ENCODE data around the gene RAD51B. TPM values are rescaled to one million over a fixed set of nuclear protein-coding genes. Genes with fewer than 3 reads are reported as not detected.

Gene RAD51B
- total and polyA plus RNA-seq, 2 of the 13 experiments (the other 11 are each of a cell fraction or from before 2014, with no cell fraction given): 7.0 to 9.5 TPM

DNA sequence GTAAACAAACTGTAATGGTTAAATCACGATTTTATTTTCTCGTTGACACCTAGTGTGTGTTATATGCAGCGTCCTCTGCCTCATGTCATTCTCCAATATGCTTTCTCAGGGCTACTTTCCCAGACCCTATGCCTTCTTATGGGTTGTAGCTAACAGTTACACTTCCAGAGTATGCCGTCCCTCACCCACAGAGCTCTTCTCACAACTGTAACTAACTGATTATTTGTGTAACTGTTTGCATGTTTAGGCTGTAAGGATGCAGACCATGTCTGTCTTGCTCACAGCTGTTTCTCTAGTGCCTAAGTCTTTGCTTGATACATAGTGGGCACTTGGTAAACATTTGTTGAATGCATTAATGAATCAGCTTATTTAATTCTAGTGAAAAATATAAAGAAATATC, 555.8 kb downstream of the RAD51B start:
- CTCF ChIA-PET (ENCODE audit: low intra/inter-chr PET ratio, low total read pairs): no interaction called here
- no peaks in the 10 kb centered on the region for H3K9me3 ChIP-seq (ENCODE audit: low read length)
- no peak overlapping the region for H3K9ac ChIP-seq (ENCODE audit: insufficient read depth, low read depth, low read length)
- no peaks in the 10 kb centered on the region for H4K20me1 ChIP-seq (ENCODE audit: insufficient read depth, low read length)
- no peak overlapping the region for H2AFZ ChIP-seq (ENCODE audit: low read length)
- H3K27ac ChIP-seq (ENCODE audit: extremely low read length, insufficient read depth, low read length): no peak overlapping the region
- intact Hi-C loops (cut with micrococcal nuclease; ENCODE audit: unreplicated experiment): no loop called here
- no TSS peak for BruUV-seq (replicated peaks)
- no peak overlapping the region for H3K4me2 ChIP-seq (ENCODE audit: low read depth, low read length)
- no peak overlapping the region for H3K4me3 ChIP-seq (replicated peaks in 1 of 3; ENCODE audit: insufficient read depth in 1 of 3, low read depth in 2 of 3, low read length in 3 of 3)
- H3K4me1 ChIP-seq (ENCODE audit: insufficient read depth, low read length): peaks cover 33% of the 10 kb centered on the region
- WGBS (ENCODE audit: low lambda C conversion rate): 79% methylated on average over 4 of the region's 4 CpGs
- no peak for FAIRE-seq
- no peaks in the 10 kb centered on the region for H3K36me3 ChIP-seq (replicated peaks in 1 of 2; ENCODE audit: control insufficient read depth in 1 of 2, insufficient read depth in 2 of 2, low read length in 2 of 2)
- no peaks in the 10 kb centered on the region for H3K79me2 ChIP-seq (ENCODE audit: insufficient read depth, low read length)
- in situ Hi-C loops (cut with HindIII; ENCODE audit: extremely low pct_ligation_motif_present, low pct_unique_long_range_greater_than_20kb): no loop called here
- no peak for DNase-seq (ENCODE audit: low spot score)
- no peaks in the 10 kb centered on the region for H3K27me3 ChIP-seq (ENCODE audit: control insufficient read depth in 1 of 2, insufficient read depth in 2 of 2, low read length in 2 of 2)
- no peak for ATAC-seq
- POLR2A ChIA-PET: no interaction called here
- TF ChIP-seq SETDB1 (CRISPR knock-in tag; IDR thresholded peaks at IDR 0.05; ENCODE audit: borderline replicate concordance) (no peak), AHR (CRISPR knock-in tag; IDR thresholded peaks at IDR 0.05) (no peak), ELF4 (CRISPR knock-in tag; IDR thresholded peaks at IDR 0.05; ENCODE audit: borderline replicate concordance) (no peak), PAWR (CRISPR knock-in tag; IDR thresholded peaks at IDR 0.05; ENCODE audit: borderline replicate concordance) (no peak), PTBP1 (IDR thresholded peaks at IDR 0.05; ENCODE audit: low read depth, low read length, poor library complexity, severe bottlenecking) (no peak), ZBTB34 (CRISPR knock-in tag; IDR thresholded peaks at IDR 0.05) (no peak), CREM (IDR thresholded peaks at IDR 0.05) (no peak), CREM (CRISPR knock-in tag; IDR thresholded peaks at IDR 0.05) (no peak), ZNF256 (CRISPR knock-in tag; conservative IDR thresholded peaks at IDR 0.05) (no peak), MAF1 (CRISPR knock-in tag; IDR thresholded peaks at IDR 0.05; ENCODE audit: borderline replicate concordance) (no peak), POLR2A (IDR thresholded peaks at IDR 0.05; ENCODE audit: insufficient read depth in 1 of 2, low read depth in 2 of 2, low read length in 2 of 2) (no peak), ZNF562 (CRISPR knock-in tag; IDR thresholded peaks at IDR 0.05; ENCODE audit: borderline replicate concordance) (no peak), CREB1 (IDR thresholded peaks at IDR 0.05) (no peak), CREB1 (CRISPR knock-in tag; IDR thresholded peaks at IDR 0.05) (no peak), ZNF724P (CRISPR knock-in tag; IDR thresholded peaks at IDR 0.05; ENCODE audit: borderline replicate concordance) (no peak)
- TF ChIP-seq, protein P1, sequence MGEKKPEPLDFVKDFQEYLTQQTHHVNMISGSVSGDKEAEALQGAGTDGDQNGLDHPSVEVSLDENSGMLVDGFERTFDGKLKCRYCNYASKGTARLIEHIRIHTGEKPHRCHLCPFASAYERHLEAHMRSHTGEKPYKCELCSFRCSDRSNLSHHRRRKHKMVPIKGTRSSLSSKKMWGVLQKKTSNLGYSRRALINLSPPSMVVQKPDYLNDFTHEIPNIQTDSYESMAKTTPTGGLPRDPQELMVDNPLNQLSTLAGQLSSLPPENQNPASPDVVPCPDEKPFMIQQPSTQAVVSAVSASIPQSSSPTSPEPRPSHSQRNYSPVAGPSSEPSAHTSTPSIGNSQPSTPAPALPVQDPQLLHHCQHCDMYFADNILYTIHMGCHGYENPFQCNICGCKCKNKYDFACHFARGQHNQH (CRISPR knock-in tag; IDR thresholded peaks at IDR 0.05): no peak

Measured in HepG2 (cell line).